Measurements from ENCODE around the gene TMEM209.
"Not testable (repeated sequence)": the region's sequence is repeated elsewhere in the genome, so short reads cannot be mapped to it uniquely, and the experiment has no call there.

Gene TMEM209

GRCh38 chr7:130157700-130158099 is 47.5 kb downstream of the TMEM209 start:
- no peak for DNase-seq

- no peak for DNase-seq
Observed at GRCh38 chr7:130156140-130156539, 49.1 kb downstream of the TMEM209 start.

- DNase-seq, result peak; percentile 49
Observed at GRCh38 chr7:130154501-130155317, 50.5 kb downstream of the TMEM209 start.

GRCh38 chr7:130154131-130154500 is 51.1 kb downstream of the TMEM209 start:
- DNase-seq, result no peak

GRCh38 chr7:130153211-130153908 is 51.8 kb downstream of the TMEM209 start:
- no peak for DNase-seq

- no peak for DNase-seq
Observed at GRCh38 chr7:130152493-130153210, 52.6 kb downstream of the TMEM209 start.

- no peak for DNase-seq
Observed at GRCh38 chr7:130151591-130152492, 53.4 kb downstream of the TMEM209 start.

GRCh38 chr7:130150587-130150986 is 54.6 kb downstream of the TMEM209 start:
- DNase-seq, result no peak

GRCh38 chr7:130149281-130150139 is 55.7 kb downstream of the TMEM209 start:
- peak; percentile 73 for DNase-seq

- DNase-seq, result no peak
Observed at GRCh38 chr7:130148561-130148960, 56.6 kb downstream of the TMEM209 start.

GRCh38 chr7:130147710-130148325 is 57.4 kb downstream of the TMEM209 start:
- no peak for DNase-seq

GRCh38 chr7:130146693-130147405 is 58.4 kb downstream of the TMEM209 start:
- no peak for DNase-seq

- not testable (repeated sequence) for DNase-seq
Observed at GRCh38 chr7:130146142-130146541, 59.1 kb downstream of the TMEM209 start.

- DNase-seq, result no peak
Observed at GRCh38 chr7:130145424-130146100, 59.6 kb downstream of the TMEM209 start.

GRCh38 chr7:130144312-130145171 is 60.7 kb downstream of the TMEM209 start:
- no peak for DNase-seq

- DNase-seq, result no peak
Observed at GRCh38 chr7:130143986-130144311, 61.3 kb downstream of the TMEM209 start.

GRCh38 chr7:130143334-130143732 is 61.9 kb downstream of the TMEM209 start:
- no peak for DNase-seq

- no peak for DNase-seq
Observed at GRCh38 chr7:130142654-130143333, 62.4 kb downstream of the TMEM209 start.
